DLD1 (cell line): ENCODE data around the gene AK9.
"Not testable (repeated sequence)": the region's sequence is repeated elsewhere in the genome, so short reads cannot be mapped to it uniquely, and the experiment has no call there.

Experiments
- in situ Hi-C: cut with HindIII; loops from 2 replicates; pipeline ENCODE4 v1.10.0; 2017; ENCODE audit warnings: low sequenced_read_pairs

The AK9 gene

DNA sequence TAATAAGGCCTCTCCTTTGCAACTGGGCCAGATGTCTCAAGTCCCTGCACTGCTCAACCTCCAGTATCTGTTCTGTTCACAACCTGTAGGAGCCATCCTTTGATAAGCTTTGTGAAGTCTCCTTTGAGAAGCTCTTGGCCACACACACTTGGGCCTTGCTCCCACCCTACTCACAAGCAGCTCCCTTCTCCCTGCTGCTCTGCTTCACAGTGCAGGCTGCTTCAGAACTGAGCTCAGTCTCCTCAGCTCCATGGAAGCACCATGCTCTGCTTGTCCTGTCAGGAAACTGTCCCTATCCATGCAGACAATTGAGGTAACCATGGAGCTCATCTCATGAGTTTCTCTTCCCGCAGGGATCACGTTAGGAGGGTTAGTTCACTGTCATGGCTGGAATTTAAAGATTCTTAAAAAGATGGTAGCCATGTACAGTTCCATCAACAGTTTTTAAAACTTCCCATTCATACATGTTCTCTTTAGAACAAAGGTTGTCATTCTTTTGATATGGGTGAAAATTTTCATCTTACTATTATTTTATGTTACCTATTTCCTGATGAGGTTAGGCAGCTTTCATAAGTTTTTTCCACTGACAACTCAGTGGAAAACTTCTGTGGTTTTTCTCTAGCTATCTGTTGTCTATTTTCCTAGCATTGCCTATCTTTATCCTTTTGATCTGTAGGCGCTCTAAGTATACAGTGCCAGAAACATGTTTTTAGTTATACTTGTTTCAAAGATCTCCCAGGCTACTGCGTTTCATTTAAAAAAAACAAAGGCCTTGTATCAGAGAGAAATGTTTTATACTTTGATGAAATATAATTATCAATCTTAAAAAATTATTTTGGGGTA is 62.6 kb downstream of the AK9 start:
- in situ Hi-C loops = no loop called here

GRCh38 chr6:109626311-109626710 is 64.7 kb downstream of the AK9 start:
- in situ Hi-C loops = no loop called here

- in situ Hi-C loops = no loop called here
Measured at GRCh38 chr6:109625199-109625598, 65.8 kb downstream of the AK9 start.

- in situ Hi-C loops = no loop called here
Measured at GRCh38 chr6:109623288-109623687, 67.7 kb downstream of the AK9 start.

DNA sequence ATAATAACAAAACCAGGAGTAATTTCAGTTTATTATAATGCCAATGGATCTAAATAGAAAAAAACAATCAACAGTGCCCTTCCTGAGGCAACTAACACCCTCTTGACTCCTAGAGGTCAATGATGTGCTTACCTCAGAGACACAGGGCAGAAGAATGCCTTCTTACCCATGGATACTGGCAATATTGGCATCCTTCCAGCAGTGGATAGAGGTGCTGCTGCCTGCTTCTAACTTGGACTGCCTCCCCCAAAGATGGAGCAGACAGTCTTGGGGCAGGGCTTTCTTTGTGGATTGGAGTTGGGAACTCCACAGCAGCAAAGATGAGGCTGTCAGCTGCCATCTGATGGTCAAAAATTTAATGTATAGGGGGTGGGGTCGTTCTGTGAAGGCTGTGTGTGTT is 78.7 kb downstream of the AK9 start:
- in situ Hi-C loops = no loop called here

- in situ Hi-C loops = no loop called here
Measured at GRCh38 chr6:109611502-109611901, 79.5 kb downstream of the AK9 start.

- in situ Hi-C loops = no loop called here
Measured at GRCh38 chr6:109610590-109610989, 80.4 kb downstream of the AK9 start.

DNA sequence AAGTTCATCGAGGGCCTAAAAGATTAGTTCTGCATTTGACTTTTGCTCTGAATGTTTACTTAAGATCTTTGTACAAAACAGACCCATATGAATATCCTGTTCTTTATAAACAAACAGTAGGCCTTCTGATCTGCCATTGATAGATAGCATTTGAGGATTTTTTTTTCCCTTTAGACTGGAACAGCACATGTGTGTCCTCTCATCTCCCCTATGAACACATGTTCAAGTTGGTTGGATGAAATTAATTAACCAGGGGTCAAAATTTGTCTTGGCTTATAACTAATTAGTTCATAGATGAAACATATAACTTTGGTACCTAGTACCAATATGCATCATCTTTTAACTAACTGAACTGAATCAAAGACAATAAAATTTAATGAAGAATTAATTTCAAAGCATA is 81.3 kb downstream of the AK9 start:
- in situ Hi-C loops = no loop called here

DNA sequence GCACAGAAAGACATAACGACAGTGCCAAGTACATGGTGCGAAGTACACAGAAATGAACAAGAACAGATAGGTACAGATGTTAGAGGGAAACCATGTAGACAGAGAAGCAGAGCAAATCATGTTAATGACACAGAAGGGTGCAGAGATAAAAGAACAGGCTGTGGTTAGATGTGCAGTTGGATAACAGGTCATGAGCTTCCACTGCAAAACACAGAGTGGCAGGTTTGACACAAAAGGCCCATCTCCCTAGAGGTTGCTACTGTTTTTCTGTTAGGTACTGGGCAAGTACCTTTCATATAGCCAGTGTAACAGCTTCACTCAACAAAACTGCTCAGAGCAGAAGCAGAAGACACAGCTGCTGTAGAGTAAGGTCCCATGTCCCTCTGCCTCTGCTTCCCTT is 84.6 kb downstream of the AK9 start:
- in situ Hi-C loops = no loop called here

- in situ Hi-C loops = no loop called here
Measured at GRCh38 chr6:109595998-109596397, 95.0 kb downstream of the AK9 start.

DNA sequence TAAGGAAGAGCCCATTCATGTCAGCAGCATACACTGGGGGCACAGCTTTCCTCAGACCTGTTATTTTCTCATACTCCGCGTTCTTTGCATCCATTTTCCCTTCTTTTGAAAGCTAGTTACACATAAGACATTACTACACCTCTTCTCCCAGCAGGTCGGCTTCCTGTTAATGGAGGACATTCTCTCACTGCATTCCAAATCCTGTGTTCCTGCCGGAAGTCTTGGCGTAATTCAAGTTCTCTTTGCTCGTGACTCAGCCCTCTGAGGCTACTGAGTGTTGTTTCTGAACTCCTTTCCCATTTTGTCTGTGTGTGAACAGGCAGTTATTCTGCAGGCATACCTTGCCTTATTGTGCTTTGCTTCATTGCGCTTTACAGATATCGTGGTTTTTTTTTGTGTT is 110.5 kb downstream of the AK9 start:
- in situ Hi-C loops = no loop called here

DNA sequence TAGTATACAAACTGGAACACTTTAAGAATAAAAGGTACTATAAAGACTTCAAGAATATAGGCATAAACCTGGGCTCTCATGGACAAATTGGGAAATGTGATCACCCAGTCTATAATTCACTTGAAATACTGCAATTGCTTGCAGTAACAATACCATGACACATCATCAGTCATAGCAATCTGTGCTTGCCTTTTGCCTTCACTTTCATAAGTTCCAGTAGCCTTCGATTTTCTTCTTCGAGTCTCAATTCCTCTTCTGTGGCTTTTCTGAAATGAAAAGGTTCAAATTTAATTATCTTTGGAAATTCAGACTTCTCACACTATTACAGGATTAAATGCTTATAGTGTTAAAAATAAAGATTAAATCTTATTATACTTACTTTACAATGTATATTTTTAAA is 111.6 kb downstream of the AK9 start:
- in situ Hi-C loops = no loop called here

DNA sequence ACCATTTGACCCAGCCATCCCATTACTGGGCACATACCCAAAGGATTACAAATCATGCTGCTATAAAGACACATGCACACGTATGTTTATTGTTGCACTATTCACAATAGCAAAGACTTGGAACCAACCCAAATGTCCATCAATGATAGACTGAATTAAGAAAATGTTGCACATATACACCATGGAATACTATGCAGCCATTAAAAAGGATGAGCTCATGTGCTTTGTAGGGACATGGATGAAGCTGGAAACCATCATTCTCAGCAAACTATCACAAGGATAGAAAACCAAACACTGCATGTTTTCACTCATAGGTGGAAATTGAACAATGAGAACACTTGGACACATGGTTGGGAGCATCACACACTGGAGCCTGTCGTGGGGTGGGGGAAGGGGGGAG is 121.1 kb downstream of the AK9 start:
- in situ Hi-C loops = not testable (repeated sequence)

- in situ Hi-C loops = no loop called here
Measured at GRCh38 chr6:109561844-109562243, 129.2 kb downstream of the AK9 start.

DNA sequence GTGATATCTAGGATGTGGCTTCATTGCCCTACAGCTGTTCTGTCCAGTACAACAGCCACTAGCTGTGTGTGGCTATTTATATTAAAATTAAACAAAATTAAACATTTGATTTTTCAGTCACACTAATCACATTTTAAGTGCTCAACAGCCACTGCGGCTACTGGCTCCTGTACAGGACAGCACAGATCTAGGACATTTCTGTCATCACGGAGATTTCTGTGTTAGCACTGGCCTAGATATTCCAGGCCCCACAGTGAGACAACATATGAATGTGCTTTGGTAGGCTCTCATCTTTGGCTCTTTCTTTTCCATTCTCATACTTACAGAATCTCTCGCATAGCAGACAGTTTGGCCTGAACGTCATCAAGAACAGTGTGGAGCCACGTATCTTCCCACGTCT is 159.6 kb downstream of the AK9 start:
- in situ Hi-C loops = no loop called here

- in situ Hi-C loops = no loop called here
Measured at GRCh38 chr6:109527989-109528388, 163.0 kb downstream of the AK9 start.

DNA sequence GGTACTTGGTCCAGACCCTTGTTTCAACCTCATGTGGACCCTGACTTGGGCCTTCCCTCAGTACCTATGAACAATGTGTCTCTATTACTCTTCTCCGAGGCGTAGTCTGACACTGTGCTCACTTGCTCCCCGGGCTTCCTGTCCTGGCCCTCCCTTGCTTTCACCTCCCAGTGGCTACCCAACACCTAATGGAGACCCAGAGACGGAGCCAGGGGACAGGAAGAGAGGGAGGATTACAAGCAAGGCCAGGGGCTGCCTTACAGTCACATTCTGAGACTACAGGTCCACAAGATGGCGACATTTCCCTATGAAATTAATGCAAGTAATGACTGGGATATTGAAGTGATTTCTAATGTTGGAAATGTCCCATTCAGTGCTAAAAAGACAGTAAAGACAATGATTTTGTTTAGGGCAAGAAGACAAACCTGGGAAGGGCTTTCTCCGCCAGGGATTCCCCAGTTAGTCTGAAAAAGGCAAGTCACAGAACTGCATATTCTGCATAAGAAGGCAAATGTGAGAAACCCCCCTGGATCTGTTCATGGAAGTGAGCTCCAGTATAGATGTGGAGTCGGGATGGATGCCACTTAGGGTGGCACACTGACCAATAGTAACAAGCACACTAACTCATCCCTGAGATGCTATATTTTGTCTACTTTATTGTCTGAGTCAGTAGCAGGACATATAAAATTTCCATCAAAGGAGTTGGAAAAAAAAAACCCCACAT is 163.9 kb downstream of the AK9 start:
- in situ Hi-C loops = no loop called here

DNA sequence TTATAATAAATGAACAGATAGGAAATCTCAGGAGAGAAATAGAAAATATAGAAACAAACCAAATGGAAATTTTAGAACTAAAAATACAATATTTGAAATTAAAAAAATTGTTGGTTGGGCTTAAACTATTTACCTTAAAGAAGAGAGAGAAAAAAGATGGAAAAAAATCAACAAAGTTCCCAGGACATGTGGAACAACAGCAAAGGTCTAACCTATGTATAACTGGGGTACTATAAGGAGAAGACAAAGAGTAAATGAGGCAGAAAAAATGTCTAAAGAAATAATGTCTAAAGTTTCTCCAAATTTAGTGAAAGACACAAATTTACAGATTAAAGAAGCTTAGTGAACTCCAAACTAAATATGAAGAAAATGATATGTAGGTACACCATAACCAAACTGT is 166.9 kb downstream of the AK9 start:
- in situ Hi-C loops = no loop called here

DNA sequence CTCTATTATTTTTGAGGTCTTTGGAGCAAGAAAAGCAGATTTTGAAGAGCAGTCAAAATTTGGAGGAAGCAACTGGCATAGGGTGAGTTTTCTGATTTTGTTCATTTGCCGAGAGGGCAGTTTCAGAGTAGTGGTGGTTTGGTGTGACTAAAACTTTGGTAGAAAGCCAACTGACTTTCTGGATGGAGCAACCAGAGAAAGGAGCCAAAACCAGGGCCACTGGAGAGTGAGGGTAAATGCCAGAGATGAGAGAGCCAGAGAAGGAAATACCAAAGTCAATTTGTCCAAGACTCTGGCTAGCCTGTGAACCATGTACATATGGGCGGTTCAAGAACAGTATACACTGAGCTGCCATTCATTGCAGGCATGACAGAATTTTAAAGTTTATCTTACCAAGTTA is 167.5 kb downstream of the AK9 start:
- in situ Hi-C loops = no loop called here

- in situ Hi-C loops = no loop called here
Measured at GRCh38 chr6:109521080-109521479, 169.9 kb downstream of the AK9 start.

- in situ Hi-C loops = not testable (repeated sequence)
Measured at GRCh38 chr6:109519647-109520046, 171.4 kb downstream of the AK9 start.

DNA sequence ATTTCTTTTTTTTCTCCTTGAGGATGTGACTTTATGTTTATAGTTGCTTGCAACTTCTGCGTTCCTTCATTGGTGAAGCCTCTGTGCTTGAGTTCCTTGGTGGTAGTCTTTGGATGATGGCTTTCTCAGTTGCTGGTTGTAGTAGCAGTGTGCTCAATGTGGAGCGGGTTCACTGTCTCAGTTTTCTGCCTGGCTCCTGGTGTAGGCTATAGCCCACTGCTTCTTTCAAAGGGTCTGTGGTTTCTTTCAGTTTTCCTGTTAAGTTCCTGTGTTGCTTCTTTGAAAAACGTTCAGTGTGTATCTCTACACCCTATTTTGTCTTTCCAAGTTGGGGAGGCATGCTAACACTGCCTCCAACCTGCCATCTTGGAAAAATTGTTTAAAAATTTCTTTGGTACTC is 174.1 kb downstream of the AK9 start:
- in situ Hi-C loops = no loop called here
